ENCODE results near the gene PSMD14.

The PSMD14 gene

DNA sequence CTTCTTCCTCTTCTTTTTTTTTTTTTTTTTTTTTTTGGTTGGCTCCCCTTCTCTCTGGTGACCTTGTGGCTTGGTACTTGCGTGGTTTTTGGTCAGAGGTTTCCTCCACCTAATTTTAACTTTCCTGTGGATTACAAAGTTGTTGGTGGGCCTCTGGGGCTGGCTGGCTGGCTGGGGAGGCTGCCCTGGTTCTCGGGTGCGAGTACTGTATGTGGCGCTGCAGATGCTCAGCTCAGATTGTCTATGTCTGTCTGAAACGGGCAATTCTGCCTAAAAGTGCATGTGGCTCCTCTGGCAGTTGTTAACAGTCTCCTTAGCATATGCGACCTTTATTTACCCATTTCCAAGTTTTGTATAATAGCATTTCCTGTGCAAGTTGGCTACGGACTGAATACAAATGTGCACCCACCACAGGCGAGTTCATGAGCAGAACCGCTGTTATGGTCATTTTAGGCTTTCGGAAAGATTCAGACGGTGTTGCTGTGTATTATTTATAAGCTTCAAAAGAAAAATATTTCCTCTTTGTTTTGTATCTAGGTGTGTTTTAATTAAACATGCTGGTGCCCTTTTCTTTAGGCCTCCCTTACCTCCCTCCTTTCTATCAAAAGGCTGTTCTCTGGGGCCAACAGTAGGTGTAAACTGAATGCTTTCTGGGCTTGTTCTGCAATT, 112.3 kb downstream of the PSMD14 start:
- DNase-seq (ENCODE audit: low read depth) = no peak

DNA sequence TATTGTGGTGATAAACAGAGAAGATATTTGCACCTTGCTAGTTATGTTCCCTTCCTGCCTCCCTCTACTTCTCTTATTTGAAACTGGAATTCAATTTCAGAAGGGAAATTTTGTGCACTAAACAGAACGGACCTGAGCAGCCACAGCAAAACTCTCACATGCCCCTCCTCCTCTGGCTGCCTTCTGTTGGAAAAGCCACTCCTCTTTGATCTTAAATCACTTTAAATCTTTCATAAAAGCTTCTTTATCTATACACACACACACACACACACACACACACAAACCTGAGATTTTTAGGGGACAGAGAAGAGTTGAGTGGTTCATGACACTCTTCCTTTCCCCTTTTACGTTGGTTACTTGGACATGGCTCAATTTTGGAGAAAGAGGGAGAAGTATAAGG, 113.5 kb downstream of the PSMD14 start:
- no peak for DNase-seq (ENCODE audit: low read depth)

DNA sequence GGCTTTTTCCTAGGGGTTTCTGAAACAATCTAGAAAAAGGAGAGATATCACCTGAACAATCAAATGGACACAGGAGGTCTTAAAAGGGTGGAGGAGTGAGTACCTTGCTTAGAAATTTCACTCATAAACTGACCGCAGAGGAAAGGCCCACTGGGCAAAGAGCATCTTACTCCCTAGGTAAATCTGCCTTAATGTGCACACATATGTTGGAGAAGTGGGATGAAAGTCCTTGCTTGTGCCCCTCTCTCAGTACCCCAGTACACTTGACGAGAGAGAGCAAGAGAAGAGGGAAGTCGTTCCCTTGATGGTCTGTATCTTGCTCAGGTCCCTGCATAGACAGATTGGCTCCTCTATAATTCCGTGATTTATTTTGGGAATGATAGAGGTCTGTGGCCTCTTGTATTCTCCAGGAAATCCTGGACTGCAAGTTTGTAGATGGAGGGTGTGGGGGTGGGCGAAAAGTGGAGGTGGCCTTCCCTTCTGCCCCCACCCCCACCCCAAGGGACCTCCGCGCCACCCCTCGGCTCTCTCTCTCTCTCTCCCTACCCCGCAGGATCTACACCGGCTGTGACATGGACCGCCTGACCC, 114.7 kb downstream of the PSMD14 start:
- no peak for DNase-seq (ENCODE audit: low read depth)

DNA sequence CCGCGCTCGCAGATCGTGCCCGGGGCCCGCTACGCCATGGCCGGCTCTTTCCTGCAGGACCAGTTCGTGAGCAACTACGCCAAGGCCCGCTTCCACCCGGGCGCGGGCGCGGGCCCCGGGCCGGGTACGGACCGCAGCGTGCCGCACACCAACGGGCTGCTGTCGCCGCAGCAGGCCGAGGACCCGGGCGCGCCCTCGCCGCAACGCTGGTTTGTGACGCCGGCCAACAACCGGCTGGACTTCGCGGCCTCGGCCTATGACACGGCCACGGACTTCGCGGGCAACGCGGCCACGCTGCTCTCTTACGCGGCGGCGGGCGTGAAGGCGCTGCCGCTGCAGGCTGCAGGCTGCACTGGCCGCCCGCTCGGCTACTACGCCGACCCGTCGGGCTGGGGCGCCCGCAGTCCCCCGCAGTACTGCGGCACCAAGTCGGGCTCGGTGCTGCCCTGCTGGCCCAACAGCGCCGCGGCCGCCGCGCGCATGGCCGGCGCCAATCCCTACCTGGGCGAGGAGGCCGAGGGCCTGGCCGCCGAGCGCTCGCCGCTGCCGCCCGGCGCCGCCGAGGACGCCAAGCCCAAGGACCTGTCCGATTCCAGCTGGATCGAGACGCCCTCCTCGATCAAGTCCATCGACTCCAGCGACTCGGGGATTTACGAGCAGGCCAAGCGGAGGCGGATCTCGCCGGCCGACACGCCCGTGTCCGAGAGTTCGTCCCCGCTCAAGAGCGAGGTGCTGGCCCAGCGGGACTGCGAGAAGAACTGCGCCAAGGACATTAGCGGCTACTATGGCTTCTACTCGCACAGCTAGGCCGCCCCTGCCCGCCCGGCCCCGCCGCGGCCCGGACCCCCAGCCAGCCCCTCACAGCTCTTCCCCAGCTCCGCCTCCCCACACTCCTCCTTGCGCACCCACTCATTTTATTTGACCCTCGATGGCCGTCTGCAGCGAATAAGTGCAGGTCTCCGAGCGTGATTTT, 115.5 kb downstream of the PSMD14 start:
- no peak for DNase-seq (ENCODE audit: low read depth)

DNA sequence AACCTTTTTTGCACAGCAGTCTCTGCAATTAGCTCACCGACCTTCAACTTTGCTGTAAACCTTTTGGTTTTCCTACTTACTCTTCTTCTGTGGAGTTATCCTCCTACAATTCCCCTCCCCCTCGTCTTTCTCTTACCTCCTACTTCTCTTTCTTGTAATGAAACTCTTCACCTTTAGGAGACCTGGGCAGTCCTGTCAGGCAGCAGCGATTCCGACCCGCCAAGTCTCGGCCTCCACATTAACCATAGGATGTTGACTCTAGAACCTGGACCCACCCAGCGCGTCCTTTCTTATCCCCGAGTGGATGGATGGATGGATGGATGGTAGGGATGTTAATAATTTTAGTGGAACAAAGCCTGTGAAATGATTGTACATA, 116.2 kb downstream of the PSMD14 start:
- DNase-seq (ENCODE audit: low read depth) = no peak

DNA sequence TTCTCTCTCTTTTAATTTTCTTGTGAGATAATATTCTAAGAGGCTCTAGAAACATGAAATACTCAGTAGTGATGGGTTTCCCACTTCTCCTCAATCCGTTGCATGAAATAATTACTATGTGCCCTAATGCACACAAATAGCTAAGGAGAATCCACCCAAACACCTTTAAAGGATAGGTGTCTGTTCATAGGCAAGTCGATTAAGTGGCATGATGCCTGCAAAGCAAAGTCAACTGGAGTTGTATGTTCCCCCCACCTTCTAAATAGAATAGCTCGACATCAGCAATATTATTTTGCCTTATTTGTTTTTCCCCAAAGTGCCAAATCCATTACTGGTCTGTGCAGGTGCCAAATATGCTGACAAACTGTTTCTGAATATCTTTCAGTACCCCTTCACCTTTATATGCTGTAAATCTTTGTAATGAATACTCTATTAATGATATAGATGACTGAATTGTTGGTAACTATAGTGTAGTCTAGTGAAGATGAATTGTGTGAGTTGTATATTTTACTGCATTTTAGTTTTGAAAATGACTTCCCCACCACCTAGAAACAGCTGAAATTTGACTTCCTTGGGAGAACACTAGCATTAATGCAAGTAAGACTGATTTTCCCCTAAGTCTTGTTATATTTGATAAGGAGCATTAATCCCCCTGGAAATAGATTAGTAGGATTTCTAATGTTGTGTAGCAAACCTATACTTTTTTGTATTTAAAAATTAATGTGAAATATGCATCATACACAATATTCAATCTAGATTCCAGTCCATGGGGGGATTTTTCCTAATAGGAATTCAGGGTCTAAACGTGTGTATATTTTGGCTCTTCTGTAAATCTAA, 116.9 kb downstream of the PSMD14 start:
- DNase-seq (ENCODE audit: low read depth) = no peak

DNA sequence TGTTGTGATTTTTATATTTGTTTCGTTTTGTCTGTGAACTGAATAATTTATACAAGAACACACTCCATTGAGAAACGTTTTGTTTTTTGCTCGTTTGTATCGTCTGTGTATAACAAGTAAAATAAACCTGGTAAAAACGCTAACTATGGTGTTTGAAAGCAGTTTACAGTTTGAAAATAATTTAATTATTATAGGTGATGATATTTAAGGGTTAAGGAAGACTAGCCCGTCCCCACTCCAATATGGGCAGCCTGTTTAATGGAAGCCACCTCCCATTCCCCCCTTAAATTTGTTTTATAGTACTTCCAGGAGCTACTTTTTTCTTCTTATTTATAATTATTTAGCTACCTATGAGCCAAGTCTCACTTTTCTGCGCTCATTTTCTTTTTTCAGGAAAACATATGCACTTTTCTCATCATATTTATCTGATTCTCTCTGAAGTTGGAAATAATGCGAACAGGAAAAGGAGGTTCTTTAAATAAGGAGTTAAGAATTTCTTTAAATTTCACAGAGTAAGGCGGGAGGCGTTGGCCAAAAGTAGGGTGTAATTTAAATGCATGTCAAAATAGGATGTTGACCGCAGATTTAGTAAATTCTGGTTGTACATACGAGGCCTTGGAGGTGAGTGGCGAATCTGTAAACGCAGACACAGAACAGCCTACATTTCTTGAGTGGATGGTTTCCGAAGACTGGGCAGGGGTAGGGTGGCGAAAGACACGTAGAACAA, 117.7 kb downstream of the PSMD14 start:
- no peak for DNase-seq (ENCODE audit: low read depth)

DNA sequence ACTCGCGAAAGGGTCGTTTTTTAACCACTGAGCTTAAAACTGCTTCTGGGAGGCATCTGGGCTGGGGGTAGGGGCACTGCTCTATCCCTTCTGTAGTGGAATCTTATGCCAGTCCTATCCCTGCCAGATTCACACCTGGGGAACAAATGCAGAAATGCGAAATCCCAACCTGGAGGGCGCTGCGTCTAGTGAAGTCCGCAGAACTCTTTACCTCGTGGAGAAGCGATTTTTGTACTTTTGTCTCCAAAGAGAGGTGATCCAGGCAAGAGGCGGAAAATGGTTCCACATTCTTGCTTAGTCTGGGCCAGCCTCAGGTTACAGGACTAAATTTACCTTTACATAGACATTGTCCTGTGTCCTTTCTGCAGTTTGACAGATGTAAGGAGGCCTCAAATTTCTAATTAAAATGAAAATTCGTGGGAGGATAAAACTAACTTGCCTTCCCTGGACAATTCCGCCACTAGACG, 118.3 kb downstream of the PSMD14 start:
- DNase-seq (ENCODE audit: low read depth) = no peak

DNA sequence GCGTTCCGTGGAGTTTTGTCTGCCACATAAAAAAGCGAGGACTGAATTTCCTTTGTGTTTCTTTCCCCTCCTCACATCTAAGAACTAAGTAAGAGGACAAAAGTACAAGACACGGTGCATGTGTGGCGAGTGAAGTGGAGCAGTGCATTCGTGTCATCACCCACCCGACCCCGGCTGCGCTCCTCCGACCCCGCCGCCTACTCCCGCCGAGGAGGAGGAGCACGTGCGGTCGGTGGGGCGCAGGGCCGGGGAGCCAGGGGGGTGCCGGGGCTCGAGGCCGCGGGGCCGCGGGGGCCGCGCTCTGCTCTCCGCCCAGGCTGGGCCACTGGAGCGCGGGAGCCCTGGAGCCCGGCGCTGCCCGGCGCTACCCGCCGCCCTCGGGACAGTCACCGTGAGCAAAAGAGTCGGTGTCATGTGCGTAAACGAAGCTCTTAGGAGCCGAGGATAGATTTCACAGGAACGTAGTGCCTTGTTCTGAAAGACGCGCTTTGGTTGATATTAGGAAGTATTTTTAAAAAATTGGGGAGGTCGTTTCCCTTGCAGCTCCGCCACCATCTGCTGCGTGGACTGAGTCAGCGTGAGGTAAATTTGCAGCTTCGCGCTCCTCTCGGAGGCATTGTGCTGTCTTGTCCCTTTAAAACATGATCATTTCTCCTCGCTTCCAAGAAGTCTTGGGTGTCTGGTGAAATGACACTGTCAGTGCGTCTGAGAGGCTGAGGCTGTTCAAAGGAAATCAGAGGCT, 118.9 kb downstream of the PSMD14 start:
- no peak for DNase-seq (ENCODE audit: low read depth)

DNA sequence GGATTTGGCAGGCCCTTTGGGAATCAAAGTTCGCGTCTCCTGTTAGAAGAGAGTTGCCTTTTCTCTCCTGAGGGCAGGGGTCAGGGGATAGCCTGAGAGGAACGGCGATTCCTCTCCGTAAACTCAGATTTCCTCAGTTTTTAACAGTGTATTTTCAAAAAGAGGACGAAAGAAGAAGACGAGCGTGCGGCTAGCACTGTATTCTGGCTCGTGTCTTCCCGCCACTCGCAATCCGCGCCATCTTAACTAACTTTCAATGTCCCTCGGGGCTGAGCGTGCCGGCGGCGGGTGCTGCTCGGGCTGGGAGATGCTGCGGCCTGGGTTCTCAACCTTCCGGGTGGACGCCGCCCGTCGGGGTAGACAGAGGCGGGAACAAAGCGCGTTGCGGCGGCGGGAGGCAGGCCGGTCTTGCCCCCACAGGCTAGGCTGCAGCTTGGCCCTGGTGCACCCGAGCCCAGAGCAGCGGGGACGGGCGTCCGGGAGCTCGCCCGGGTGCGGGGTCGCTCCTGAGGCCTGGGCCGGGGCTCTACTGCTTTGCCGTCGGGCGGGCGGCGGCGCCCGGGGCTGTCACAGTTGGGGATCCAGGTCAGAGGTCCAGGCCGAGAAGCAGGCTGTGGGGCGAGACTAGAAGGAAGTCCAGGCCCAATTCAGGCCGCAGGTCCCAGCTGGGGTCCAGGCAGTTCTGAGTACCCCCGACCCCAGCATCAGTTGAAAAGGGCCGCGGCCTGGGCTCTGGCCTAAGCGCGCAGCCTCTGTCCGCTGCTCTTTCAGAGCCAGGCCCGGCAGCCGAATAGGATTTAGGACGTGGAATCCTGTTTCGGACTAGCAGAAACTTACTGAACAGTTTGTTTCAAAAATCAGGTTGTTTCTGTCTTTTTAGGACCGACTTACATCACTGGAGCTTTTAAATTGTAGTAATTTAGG, 119.7 kb downstream of the PSMD14 start:
- no peak for DNase-seq (ENCODE audit: low read depth)

DNA sequence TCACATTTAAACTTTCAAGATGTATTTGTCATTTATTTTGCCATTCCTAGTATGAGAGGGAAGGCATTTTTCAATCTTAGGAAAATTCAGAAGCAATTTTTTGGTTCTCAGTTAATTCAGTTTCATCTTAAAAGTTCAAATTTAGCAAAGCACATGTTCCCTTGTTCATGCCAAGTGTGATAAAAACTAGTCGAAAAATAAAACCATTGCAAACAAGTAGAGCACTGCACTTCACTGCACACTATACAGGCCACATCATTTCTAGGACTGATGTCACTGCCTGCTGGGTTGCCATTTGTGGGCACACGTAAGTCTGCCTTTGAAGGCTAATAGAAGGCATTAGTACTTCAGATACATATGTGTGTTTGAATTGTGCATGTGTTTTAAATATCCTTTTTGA, 122.2 kb downstream of the PSMD14 start:
- DNase-seq (ENCODE audit: low read depth) = no peak

DNA sequence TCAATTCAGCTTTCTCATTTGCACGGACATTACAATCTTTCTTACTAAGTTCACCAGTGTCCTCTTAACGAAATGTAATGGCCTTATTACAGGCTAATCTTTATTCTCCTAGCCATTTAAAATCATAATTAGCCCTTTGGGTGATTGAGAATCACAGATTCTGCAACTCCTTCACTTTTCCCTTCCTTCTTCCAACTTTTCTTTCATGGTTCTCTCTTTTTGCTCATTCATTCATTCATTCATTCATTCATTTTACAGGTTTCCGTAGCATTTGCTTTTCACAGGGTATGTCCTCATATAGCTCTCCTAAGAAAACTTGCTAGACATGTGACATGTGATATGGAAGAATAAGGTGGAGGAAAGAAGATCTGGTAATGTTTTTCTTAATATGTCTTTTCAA, 123.9 kb downstream of the PSMD14 start:
- DNase-seq (ENCODE audit: low read depth) = no peak

DNA sequence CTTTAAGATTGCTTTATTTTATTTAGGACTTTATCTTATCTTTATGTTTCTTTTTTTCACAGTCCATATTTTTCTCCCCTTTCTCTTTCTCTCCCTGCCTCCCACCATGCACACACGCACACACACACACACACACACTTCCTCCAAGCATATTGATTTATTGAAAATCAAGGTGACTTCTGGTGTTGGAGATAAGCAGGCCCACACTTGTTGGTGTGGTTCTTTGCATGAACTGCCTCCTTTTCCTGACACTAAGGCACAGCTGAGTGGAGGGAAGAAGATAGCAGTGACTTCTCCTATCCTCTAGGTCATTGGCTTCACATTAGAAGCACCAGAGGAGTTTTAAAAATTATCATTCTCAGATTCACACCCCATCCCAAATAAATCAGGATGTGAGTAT, 125.9 kb downstream of the PSMD14 start:
- DNase-seq (ENCODE audit: low read depth) = no peak

DNA sequence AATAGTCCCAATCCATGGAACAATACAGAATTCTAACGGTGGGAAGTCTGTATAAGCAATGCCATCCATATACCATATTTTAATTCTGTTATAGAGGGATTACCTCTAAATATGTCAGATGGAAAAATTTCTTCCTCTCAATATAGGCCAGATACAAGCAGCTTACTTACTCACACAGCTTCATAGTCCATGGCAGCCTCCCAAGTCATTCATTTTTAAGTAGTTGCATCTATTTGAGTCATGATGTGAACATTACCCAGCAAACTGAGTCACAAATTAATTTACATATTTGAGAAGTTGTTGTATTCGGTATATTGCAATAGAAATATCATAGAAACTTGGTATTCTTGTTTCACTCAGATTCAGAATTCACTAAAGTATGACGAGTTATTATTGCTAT, 128.2 kb downstream of the PSMD14 start:
- DNase-seq (ENCODE audit: low read depth) = peak; percentile 81

DNA sequence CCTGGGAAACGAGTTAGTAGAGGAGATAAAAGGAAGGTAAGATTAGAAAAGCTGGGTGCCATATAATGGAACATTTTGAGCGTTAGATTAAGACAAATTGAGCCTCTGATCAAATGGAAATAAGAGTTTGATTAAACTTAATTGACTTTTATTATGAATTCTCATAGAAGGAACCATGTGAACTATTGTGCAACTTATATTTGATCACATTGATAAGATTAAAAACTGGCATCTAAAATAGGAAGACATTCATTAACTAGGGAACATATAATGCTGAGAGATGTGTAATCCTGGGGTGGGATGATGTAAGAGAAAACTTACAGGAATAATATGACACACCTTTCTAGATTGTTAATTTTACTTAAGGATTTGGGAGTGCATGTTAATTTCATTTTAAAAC, 130.4 kb downstream of the PSMD14 start:
- no peak for DNase-seq (ENCODE audit: low read depth)

DNA sequence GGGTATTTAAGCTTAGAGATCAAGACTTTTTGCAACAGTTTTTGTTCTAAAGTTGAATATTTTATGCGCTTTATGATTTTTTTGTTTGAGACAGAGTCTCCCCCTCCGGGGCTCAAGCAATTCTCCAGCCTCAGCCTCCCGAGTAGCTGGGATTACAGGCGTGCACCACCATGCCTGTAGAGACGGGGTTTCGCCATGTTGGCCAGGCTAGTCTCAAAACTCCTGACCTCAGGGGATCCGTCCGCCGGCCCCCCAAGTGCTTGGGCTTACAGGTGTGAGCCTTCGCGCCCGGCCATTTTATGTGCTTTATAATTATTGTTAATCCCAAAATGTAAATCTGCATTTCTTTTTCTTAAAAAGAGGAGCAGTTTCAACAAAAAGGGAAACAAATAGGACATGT, 136.9 kb downstream of the PSMD14 start:
- no peak for DNase-seq (ENCODE audit: low read depth)

DNA sequence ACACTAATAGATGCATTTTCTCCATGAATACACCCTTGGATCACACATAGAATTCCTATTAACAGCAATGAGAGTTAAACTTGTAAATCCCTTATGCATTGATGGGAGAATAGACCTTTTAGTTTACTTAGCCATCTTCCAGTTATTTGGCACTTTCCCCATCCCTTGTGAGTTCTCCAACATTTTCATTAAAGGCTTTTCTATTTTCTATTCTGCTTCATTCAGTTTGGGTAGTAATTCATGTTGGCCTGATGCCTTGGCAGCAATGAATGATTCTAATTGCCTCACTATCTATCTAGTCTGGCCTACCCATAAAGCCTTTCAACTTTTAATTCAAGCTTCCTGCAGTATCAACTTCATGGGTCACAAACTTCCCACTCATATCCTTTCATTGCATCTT, 140.2 kb downstream of the PSMD14 start:
- no peak for DNase-seq (ENCODE audit: low read depth)

All from fibroblast of the conjunctiva (primary cell).